SU-DHL-6 (cell line): ENCODE measurements around the gene EDIL3.

Experiments
- H2AFZ ChIP-seq: fragments of 200-600 bp; sonication (generic); 2 replicates; pipeline ENCODE4 v1.6.1; 2014; ENCODE audit warnings: low read depth, mild to moderate bottlenecking, moderate library complexity, mixed read lengths, antibody characterized with exemption, low read length; ENCODE audit not compliant: severe bottlenecking
- H3F3A ChIP-seq: fragments of 200-600 bp; shearing (Covaris generic); 2 replicates; pipeline ENCODE4 v1.6.0; 2016; ENCODE audit warnings: antibody characterized with exemption, mild to moderate bottlenecking; ENCODE audit not compliant: insufficient read depth
- H3K27ac ChIP-seq: fragments of 200-600 bp; sonication (generic); 2 replicates; pipeline ENCODE4 v1.5.1; 2016; ENCODE audit warnings: low read depth, mild to moderate bottlenecking, low read length, moderate library complexity, mixed read lengths
- H3K27me3 ChIP-seq: fragments of 200-600 bp; sonication (generic), shearing (Covaris generic); 2 replicates; pipeline ENCODE4 v1.6.0; 2014; ENCODE audit warnings: mild to moderate bottlenecking, low read length
- H3K36me3 ChIP-seq: fragments of 200-600 bp; sonication (generic); 2 replicates; pipeline ENCODE4 v1.6.1; 2014; ENCODE audit warnings: mild to moderate bottlenecking, low read length, mixed read lengths
- H3K4me2 ChIP-seq: fragments of 300-600, 200-600 bp; shearing (Covaris generic), sonication (generic); 2 replicates; pipeline ENCODE4 v1.6.0; 2014; ENCODE audit warnings: low read length, low read depth, mild to moderate bottlenecking; ENCODE audit not compliant: poor library complexity, severe bottlenecking
- H3K4me3 ChIP-seq: fragments of 200-600 bp; sonication (generic); 2 replicates; pipeline ENCODE4 v1.5.1; 2014; ENCODE audit warnings: antibody characterized with exemption, low read length, mild to moderate bottlenecking, mixed read lengths; ENCODE audit not compliant: insufficient read depth, poor library complexity, severe bottlenecking
- H3K79me2 ChIP-seq: fragments of 200-600 bp; sonication (generic); 2 replicates; pipeline ENCODE4 v1.6.1; 2014; ENCODE audit warnings: mild to moderate bottlenecking, low read length, moderate library complexity; ENCODE audit not compliant: insufficient read depth
- H3K9ac ChIP-seq: fragments of 200-600 bp; sonication (generic); 2 replicates; pipeline ENCODE4 v1.7.0; 2014; ENCODE audit warnings: mild to moderate bottlenecking, low read length
- H3K9me2 ChIP-seq: fragments of 200-600 bp; sonication (generic); replicated peaks from 2 replicates; pipeline ENCODE4 v1.6.1; 2014; ENCODE audit warnings: low read length; ENCODE audit not compliant: insufficient read depth
- H3K9me3 ChIP-seq: fragments of 200-600 bp; sonication (generic); 2 replicates; pipeline ENCODE4 v1.6.1; 2014; ENCODE audit warnings: low read length, mixed read lengths; ENCODE audit not compliant: insufficient read depth
- H4K20me1 ChIP-seq: fragments of 200-600 bp; sonication (generic); 2 replicates; pipeline ENCODE4 v1.6.1; 2014; ENCODE audit warnings: low read depth, mild to moderate bottlenecking, antibody characterized with exemption, low read length, moderate library complexity, mixed read lengths
- EZH2phosphoT487 ChIP-seq: fragments of 200-600 bp; sonication (generic), shearing (Covaris generic); conservative IDR thresholded peaks from 2 replicates; pipeline ENCODE4 v1.6.1; 2018; ENCODE audit warnings: mild to moderate bottlenecking, antibody characterized with exemption, low read length, moderate library complexity, mixed read lengths
- TF ChIP-seq, protein P1 (sequence below): fragments of 200-600 bp; sonication (generic); IDR thresholded peaks from one replicate; pipeline ENCODE4 v1.5.1; 2017; ENCODE audit warnings: antibody characterized with exemption, mild to moderate bottlenecking, low read length, moderate library complexity; ENCODE audit not compliant: insufficient read depth, poor library complexity, severe bottlenecking

The EDIL3 gene, protein sequence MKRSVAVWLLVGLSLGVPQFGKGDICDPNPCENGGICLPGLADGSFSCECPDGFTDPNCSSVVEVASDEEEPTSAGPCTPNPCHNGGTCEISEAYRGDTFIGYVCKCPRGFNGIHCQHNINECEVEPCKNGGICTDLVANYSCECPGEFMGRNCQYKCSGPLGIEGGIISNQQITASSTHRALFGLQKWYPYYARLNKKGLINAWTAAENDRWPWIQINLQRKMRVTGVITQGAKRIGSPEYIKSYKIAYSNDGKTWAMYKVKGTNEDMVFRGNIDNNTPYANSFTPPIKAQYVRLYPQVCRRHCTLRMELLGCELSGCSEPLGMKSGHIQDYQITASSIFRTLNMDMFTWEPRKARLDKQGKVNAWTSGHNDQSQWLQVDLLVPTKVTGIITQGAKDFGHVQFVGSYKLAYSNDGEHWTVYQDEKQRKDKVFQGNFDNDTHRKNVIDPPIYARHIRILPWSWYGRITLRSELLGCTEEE

DNA sequence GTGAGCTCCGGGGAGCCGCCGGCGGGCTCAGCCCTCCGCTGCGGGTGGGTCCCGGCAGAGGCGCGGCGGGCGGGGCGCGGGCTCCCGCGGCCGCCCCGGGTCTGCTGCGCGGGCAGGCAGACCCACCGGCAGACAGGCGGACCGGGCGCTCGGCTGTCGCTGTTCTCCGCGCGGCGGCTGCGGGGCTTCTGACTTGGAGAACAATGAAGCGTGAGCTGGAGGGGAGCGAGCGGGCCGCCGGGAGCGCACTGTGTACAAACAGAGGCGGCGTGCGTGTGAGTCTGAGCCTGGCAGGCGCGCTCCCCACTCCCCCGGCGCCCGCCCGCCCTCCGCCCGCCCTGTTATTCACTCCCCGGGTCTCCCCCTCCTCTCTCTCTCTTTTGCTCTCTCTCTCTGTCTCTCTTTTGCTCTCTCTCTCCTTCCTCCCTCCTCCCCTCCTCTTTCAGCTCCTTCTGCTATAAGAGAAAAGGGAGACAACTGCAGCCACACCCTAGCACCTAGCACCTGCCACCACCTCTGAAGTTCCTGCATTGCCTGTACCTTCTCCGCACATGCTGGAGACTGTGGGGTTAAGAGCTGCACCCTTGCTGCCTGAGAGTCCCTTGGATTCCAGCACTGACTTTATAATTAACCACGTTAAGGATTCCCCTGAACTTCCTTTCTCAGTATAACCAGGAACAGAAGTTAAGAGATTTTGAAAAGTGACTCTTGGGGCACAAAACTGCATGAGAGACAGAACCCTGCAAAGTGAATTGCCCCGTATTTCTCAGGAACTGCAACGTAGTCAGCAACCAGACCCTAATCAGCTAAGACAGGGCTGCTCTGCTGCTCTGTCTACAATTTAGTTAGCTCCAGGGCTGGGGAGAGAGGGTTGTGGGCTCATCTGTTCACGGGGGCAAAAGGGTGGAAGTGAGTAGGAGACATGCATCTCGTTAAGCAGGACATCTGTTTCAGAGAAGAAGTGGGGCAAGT, at the start of gene EDIL3:
Gene EDIL3 (minus strand): TSS at position 277 of the 972 bp plus-strand sequence. CDS start 506 bp downstream, outside the sequence.
- Histone ChIP-seq H3F3A (no peaks in the 10 kb centered on the region), H3K9ac (no peak within 1 kb of the TSS), H3K27me3 (no peaks in the 10 kb centered on the region), H3K9me3 (no peaks in the 10 kb centered on the region), H3K36me3 (no peaks in the 10 kb centered on the region), H3K9me2 (no peaks in the 10 kb centered on the region), H3K4me3 (no peak within 1 kb of the TSS), H2AFZ (no peak within 1 kb of the TSS), H3K4me2 (no peak within 1 kb of the TSS), H4K20me1 (no peaks in the 10 kb centered on the region), H3K27ac (no peak within 1 kb of the TSS), H3K79me2 (no peaks in the 10 kb centered on the region)
- TF ChIP-seq, protein P1, sequence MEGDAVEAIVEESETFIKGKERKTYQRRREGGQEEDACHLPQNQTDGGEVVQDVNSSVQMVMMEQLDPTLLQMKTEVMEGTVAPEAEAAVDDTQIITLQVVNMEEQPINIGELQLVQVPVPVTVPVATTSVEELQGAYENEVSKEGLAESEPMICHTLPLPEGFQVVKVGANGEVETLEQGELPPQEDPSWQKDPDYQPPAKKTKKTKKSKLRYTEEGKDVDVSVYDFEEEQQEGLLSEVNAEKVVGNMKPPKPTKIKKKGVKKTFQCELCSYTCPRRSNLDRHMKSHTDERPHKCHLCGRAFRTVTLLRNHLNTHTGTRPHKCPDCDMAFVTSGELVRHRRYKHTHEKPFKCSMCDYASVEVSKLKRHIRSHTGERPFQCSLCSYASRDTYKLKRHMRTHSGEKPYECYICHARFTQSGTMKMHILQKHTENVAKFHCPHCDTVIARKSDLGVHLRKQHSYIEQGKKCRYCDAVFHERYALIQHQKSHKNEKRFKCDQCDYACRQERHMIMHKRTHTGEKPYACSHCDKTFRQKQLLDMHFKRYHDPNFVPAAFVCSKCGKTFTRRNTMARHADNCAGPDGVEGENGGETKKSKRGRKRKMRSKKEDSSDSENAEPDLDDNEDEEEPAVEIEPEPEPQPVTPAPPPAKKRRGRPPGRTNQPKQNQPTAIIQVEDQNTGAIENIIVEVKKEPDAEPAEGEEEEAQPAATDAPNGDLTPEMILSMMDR: no peak
- no peak for TF ChIP-seq EZH2phosphoT487

DNA sequence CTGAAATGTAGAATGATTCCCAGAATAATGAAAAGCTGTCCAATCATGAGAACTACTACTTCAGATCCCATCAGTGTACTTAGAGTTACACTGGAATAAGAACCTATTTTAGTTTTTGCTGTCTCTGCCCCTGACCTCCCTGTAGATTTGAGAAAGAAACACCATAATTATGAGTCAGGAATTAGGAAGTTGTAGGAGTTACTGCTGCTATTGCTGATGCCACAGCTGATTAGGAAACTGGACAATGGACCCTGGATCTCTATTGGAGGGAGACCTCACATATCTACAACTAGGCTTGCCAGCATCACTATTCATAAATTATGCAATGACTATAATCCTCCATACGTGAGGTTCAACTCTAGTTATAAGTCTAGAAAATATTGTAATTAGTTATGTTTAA, 48.8 kb upstream of the EDIL3 start:
- Histone ChIP-seq H3K36me3 (no peaks in the 10 kb centered on the region), H2AFZ (no peak overlapping the region), H3K9me2 (no peaks in the 10 kb centered on the region), H3K9me3 (no peaks in the 10 kb centered on the region), H4K20me1 (no peaks in the 10 kb centered on the region), H3K4me2 (no peak overlapping the region), H3K4me3 (no peak overlapping the region), H3K9ac (no peak overlapping the region), H3F3A (no peaks in the 10 kb centered on the region), H3K79me2 (no peaks in the 10 kb centered on the region), H3K27me3 (no peaks in the 10 kb centered on the region), H3K27ac (no peak overlapping the region)
- TF ChIP-seq, protein P1: no peak
- TF ChIP-seq EZH2phosphoT487: no peak

DNA sequence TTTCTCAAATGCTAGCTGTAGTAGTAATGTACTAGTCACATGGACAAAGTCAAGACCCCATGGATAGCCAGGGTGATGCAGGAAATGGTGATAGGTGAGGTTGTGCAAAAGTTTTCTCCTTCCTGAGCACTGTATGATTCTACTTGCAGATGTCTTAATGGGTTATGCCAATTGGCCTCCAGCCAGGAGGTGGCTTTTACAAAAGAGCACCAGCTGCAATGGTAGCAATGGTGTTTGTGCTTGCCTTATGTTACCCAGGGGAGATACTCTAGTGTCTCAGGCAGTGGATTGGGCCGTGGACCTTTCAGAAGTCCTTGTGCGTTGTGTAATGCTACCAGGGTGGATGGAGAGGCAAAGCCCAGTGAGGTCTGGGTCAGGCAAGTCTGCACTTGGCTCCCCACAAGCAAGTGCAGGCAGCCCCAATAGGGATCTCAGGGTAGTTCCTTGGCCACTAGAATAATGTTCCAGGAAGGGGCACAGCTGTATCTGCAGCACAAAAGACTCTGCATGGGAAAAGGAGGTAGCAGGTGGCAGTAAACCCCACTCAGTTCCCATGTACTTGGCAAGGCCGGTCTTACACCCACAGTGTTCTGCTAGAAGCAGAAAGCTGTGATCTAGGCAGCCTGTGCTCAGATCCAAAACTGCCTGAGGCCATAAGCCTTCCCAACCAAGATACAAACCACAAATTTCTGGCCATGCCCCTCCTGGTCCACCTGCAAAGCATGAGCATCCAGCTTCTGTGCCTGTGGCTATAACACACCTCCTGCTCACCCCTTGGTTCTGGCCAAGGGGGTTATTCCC, 46.4 kb upstream of the EDIL3 start:
- no peaks in the 10 kb centered on the region for H4K20me1 ChIP-seq
- no peak overlapping the region for H3K4me2 ChIP-seq
- TF ChIP-seq EZH2phosphoT487: no peak
- TF ChIP-seq, protein P1: no peak

More for the DNA sequence above, 46.4 kb upstream of the EDIL3 start:
- Histone ChIP-seq H3K9ac (no peak overlapping the region), H3K27me3 (no peaks in the 10 kb centered on the region), H3K27ac (no peak overlapping the region), H3K4me3 (no peak overlapping the region), H3K9me3 (no peaks in the 10 kb centered on the region), H3K79me2 (no peaks in the 10 kb centered on the region), H3K9me2 (no peaks in the 10 kb centered on the region), H3K36me3 (no peaks in the 10 kb centered on the region), H3F3A (no peaks in the 10 kb centered on the region), H2AFZ (no peak overlapping the region)
